H9 (cell line): ENCODE results near the gene KRTAP6-2. TPM values are rescaled to one million over a fixed set of nuclear protein-coding genes. Genes with fewer than 3 reads are reported as not detected.

Source experiments
- DNase-seq: peaks from one replicate; pipeline ENCODE4 v3.0.0-alpha.2; 2017
- H2AFZ ChIP-seq: one replicate; pipeline ENCODE4 v1.6.1; 2013; ENCODE audit warnings: mild to moderate bottlenecking, low read length, control low read depth, moderate library complexity
- H2AK5ac ChIP-seq: 2 replicates; pipeline ENCODE4 v1.6.1; 2013; ENCODE audit warnings: low read length, control low read depth, mixed read lengths; ENCODE audit not compliant: insufficient read length
- H2BK120ac ChIP-seq: one replicate; pipeline ENCODE4 v1.6.1; 2013; ENCODE audit warnings: low read depth, mild to moderate bottlenecking, low read length, control low read depth, inconsistent platforms; ENCODE audit not compliant: poor library complexity, severe bottlenecking
- H2BK12ac ChIP-seq: 2 replicates; pipeline ENCODE4 v1.6.1; 2013; ENCODE audit warnings: low read length, control low read depth, mixed read lengths, low read depth; ENCODE audit not compliant: insufficient read length
- H2BK15ac ChIP-seq: 2 replicates; pipeline ENCODE4 v1.6.1; 2013; ENCODE audit warnings: low read depth, low read length, control low read depth
- H2BK20ac ChIP-seq: one replicate; pipeline ENCODE4 v1.6.1; 2013; ENCODE audit warnings: low read depth, mild to moderate bottlenecking, low read length, control low read depth, inconsistent platforms; ENCODE audit not compliant: poor library complexity, severe bottlenecking
- H2BK5ac ChIP-seq: 2 replicates; pipeline ENCODE4 v1.6.1; 2013; ENCODE audit warnings: low read length, control low read depth, mixed read lengths; ENCODE audit not compliant: insufficient read length
- H3K14ac ChIP-seq: 2 replicates; pipeline ENCODE4 v1.6.1; 2013; ENCODE audit warnings: low read length, control low read depth; ENCODE audit not compliant: insufficient read depth
- H3K18ac ChIP-seq: 2 replicates; pipeline ENCODE4 v1.6.1; 2013; ENCODE audit warnings: low read depth, mild to moderate bottlenecking, mixed read lengths, low read length, control low read depth; ENCODE audit not compliant: insufficient read length
- H3K23ac ChIP-seq: 2 replicates; pipeline ENCODE4 v1.6.1; 2013; ENCODE audit warnings: low read length, control low read depth, mixed read lengths, low read depth; ENCODE audit not compliant: insufficient read length
- H3K23me2 ChIP-seq: 2 replicates; pipeline ENCODE4 v1.6.1; 2013; ENCODE audit warnings: low read depth, mild to moderate bottlenecking, mixed read lengths, low read length, control low read depth; ENCODE audit not compliant: insufficient read length, poor library complexity, severe bottlenecking
- H3K27ac ChIP-seq: 2 replicates; pipeline ENCODE4 v1.5.1; 2013; ENCODE audit warnings: low read length, control low read depth, mixed read lengths, low read depth; ENCODE audit not compliant: insufficient read length
- H3K27me3 ChIP-seq: 2 replicates; pipeline ENCODE4 v1.6.1; 2013; ENCODE audit warnings: low read length, control low read depth, inconsistent platforms; ENCODE audit not compliant: insufficient read depth
- H3K4ac ChIP-seq: 2 replicates; pipeline ENCODE4 v1.6.1; 2013; ENCODE audit warnings: low read depth, mild to moderate bottlenecking, control low read depth, inconsistent platforms, low read length, moderate library complexity
- H3K4me1 ChIP-seq: 2 replicates; pipeline ENCODE4 v1.6.1; 2013; ENCODE audit warnings: low read length, control low read depth, inconsistent platforms; ENCODE audit not compliant: insufficient read depth
- H3K4me2 ChIP-seq: 2 replicates; pipeline ENCODE4 v1.6.1; 2013; ENCODE audit warnings: low read length, control low read depth, mixed read lengths; ENCODE audit not compliant: insufficient read length, insufficient read depth
- H3K56ac ChIP-seq: 2 replicates; pipeline ENCODE4 v1.6.1; 2013; ENCODE audit warnings: low read depth, mild to moderate bottlenecking, mixed read lengths, low read length, control low read depth; ENCODE audit not compliant: insufficient read length
- H3K79me1 ChIP-seq: 2 replicates; pipeline ENCODE4 v1.6.1; 2013; ENCODE audit warnings: low read depth, mild to moderate bottlenecking, moderate library complexity, low read length, control low read depth, inconsistent platforms; ENCODE audit not compliant: insufficient read depth, poor library complexity, severe bottlenecking
- H3K79me2 ChIP-seq: 2 replicates; pipeline ENCODE4 v1.6.1; 2013; ENCODE audit warnings: low read length, control low read depth, inconsistent platforms; ENCODE audit not compliant: insufficient read depth
- H3K9ac ChIP-seq: 2 replicates; pipeline ENCODE4 v1.6.1; 2013; ENCODE audit warnings: low read length, control low read depth, mixed read lengths; ENCODE audit not compliant: insufficient read length; ENCODE audit errors: extremely low read depth
- H3K9me3 ChIP-seq: one replicate; pipeline ENCODE4 v1.6.1; 2013; ENCODE audit warnings: low read depth, low read length, inconsistent platforms; ENCODE audit not compliant: control insufficient read depth
- H3T11ph ChIP-seq: one replicate; pipeline ENCODE4 v1.6.1; 2013; ENCODE audit warnings: mild to moderate bottlenecking, low read length, control low read depth, inconsistent platforms
- H4K20me1 ChIP-seq: one replicate; pipeline ENCODE4 v1.6.1; 2013; ENCODE audit not compliant: control insufficient read depth, insufficient read length, insufficient read depth
- H4K5ac ChIP-seq: 2 replicates; pipeline ENCODE4 v1.6.1; 2013; ENCODE audit warnings: low read depth, mild to moderate bottlenecking, mixed read lengths, low read length, control low read depth; ENCODE audit not compliant: insufficient read length
- H4K8ac ChIP-seq: replicated peaks from 2 replicates; pipeline ENCODE4 v1.6.1; 2013; ENCODE audit warnings: low read length, control low read depth, mixed read lengths, low read depth; ENCODE audit not compliant: insufficient read length
- H4K91ac ChIP-seq: 2 replicates; pipeline ENCODE4 v1.6.1; 2013; ENCODE audit warnings: low read depth, mild to moderate bottlenecking, moderate library complexity, mixed read lengths, low read length, control low read depth; ENCODE audit not compliant: insufficient read length
- H3K27ac Mint-ChIP-seq, 3 experiments: 2 replicates in 2 of 3; 3 replicates in 1 of 3; pipeline ENCODE4 v1.8.0; 2020 to 2021; ENCODE audit warnings: mixed read lengths in 3 of 3, mild to moderate bottlenecking in 1 of 3, moderate library complexity in 1 of 3
- H3K27me3 Mint-ChIP-seq: 2 replicates; pipeline ENCODE4 v1.8.0; 2021; ENCODE audit warnings: low read depth, mild to moderate bottlenecking, moderate library complexity, mixed read lengths
- H3K36me3 Mint-ChIP-seq, 3 experiments: 2 replicates in 2 of 3; 3 replicates in 1 of 3; pipeline ENCODE4 v1.8.0; 2020 to 2021; ENCODE audit warnings: low read depth in 3 of 3, mixed read lengths in 3 of 3; ENCODE audit not compliant: insufficient read depth in 1 of 3
- H3K4me1 Mint-ChIP-seq, 2 experiments: 2 replicates each; pipeline ENCODE4 v1.8.0; 2020; ENCODE audit warnings: mixed read lengths in 2 of 2
- H3K4me3 Mint-ChIP-seq, 2 experiments: 2 replicates in 1 of 2; 3 replicates in 1 of 2; pipeline ENCODE4 v1.8.0; 2020 to 2021; ENCODE audit warnings: mild to moderate bottlenecking in 2 of 2, mixed read lengths in 2 of 2, moderate library complexity in 1 of 2
- H3K9me3 Mint-ChIP-seq, 2 experiments: 2 replicates in 1 of 2; 3 replicates in 1 of 2; pipeline ENCODE4 v1.8.0; 2020; ENCODE audit warnings: mild to moderate bottlenecking in 2 of 2, mixed read lengths in 2 of 2, moderate library complexity in 1 of 2
- CTCF ChIP-seq: fragments of 200-600 bp; sonication (generic); conservative IDR thresholded peaks from 3 replicates; pipeline ENCODE4 v1.8.0; 2021; ENCODE audit warnings: antibody characterized with exemption, mild to moderate bottlenecking
- WGBS: extraction: QIAGEN DNeasy Blood & Tissue Kit; methylation state at CpG from one replicate; pipeline ENCODE4 v1.1.7; 2013; ENCODE audit warnings: missing lambda C conversion rate, low lambda C conversion rate, mixed read lengths; ENCODE audit not compliant: insufficient read length; ENCODE audit errors: extremely low coverage; 5-methylcytosine and 5-hydroxymethylcytosine counted together
- total RNA-seq: library from RNA; stranded (reverse); gene quantifications from 2 replicates; pipeline ENCODE4 v1.2.1, GENCODE V29; 2021

KRTAP6-2 gene
- total RNA-seq, 1 experiment from 2014 or later: not detected

- Histone ChIP-seq H4K20me1 (no peaks in the 10 kb centered on the region), H2BK12ac (no peak overlapping the region), H4K5ac (no peak overlapping the region), H2BK20ac (no peak overlapping the region), H3K9me3 (no peaks in the 10 kb centered on the region), H3T11ph (no peak overlapping the region), H3K9ac (no peak overlapping the region), H4K91ac (no peak overlapping the region), H3K4me2 (no peak overlapping the region), H3K27me3 (no peaks in the 10 kb centered on the region), H3K56ac (no peak overlapping the region), H3K79me1 (no peaks in the 10 kb centered on the region), H3K23me2 (no peaks in the 10 kb centered on the region), H3K4me1 (no peaks in the 10 kb centered on the region), H2BK15ac (no peak overlapping the region), H2AFZ (no peak overlapping the region), H3K18ac (no peak overlapping the region), H3K23ac (no peak overlapping the region), H4K8ac (no peak overlapping the region), H2AK5ac (no peak overlapping the region), H3K27ac (no peak overlapping the region), H3K14ac (no peak overlapping the region), H2BK120ac (no peak overlapping the region), H3K4ac (no peak overlapping the region), H2BK5ac (no peak overlapping the region), H3K79me2 (no peaks in the 10 kb centered on the region)
- no peak for TF ChIP-seq CTCF
- no peak for DNase-seq
- H3K4me1 Mint-ChIP-seq: no peaks in the 10 kb centered on the region
- H3K27me3 Mint-ChIP-seq: no peaks in the 10 kb centered on the region; the same call in 1 of the 2 replicates
- no peak overlapping the region for H3K27ac Mint-ChIP-seq
- peaks cover 0 to 20% (median 0%) of the 10 kb centered on the region in 3 experiments; a peak in 2 of 7 replicates for H3K36me3 Mint-ChIP-seq
- no CpG with 5 or more reads among the region's 3 CpGs for WGBS
- H3K4me3 Mint-ChIP-seq: no peak overlapping the region
- peaks cover 0 to 6% of the 10 kb centered on the region in 2 experiments; a peak in 1 of 5 replicates for H3K9me3 Mint-ChIP-seq
These were observed 18.6 kb downstream of the KRTAP6-2 start for GRCh38 chr21:30580132-30580531.
